Aorta (tissue), 5 donors: Measurements from ENCODE around the gene ESR1. TPM values are rescaled to one million over a fixed set of nuclear protein-coding genes. Genes with fewer than 3 reads are reported as not detected.

Experiments used
- ATAC-seq: fragments of 200-7000 bp; cut with Tn5 transposase; one replicate; pipeline ENCODE4 v1.9.1; 2022; ENCODE audit warnings: moderate library complexity; ENCODE audit not compliant: low FRiP score
- DNase-seq, 2 donors: peaks; one replicate each; pipeline ENCODE4 v3.0.0-alpha.2; 2020
- H3K27ac ChIP-seq, 2 donors: one replicate each; pipeline ENCODE4 v1.5.1; 2013; ENCODE audit warnings: low read length in 2 of 2, mild to moderate bottlenecking in 2 of 2, moderate library complexity in 2 of 2, control low read depth in 1 of 2, inconsistent platforms in 1 of 2, low read depth in 1 of 2
- H3K27me3 ChIP-seq, 2 donors: one replicate each; pipeline ENCODE4 v1.6.1; 2013; ENCODE audit warnings: control low read depth in 1 of 2, low read length in 1 of 2, mild to moderate bottlenecking in 1 of 2, moderate library complexity in 1 of 2; ENCODE audit not compliant: insufficient read depth in 2 of 2, control insufficient read depth in 1 of 2
- H3K36me3 ChIP-seq, 2 donors: one replicate each; pipeline ENCODE4 v1.6.1; 2013; ENCODE audit warnings: control low read depth in 1 of 2, low read length in 1 of 2, mild to moderate bottlenecking in 1 of 2; ENCODE audit not compliant: insufficient read depth in 2 of 2, control insufficient read depth in 1 of 2
- H3K4me1 ChIP-seq, 2 donors: one replicate each; pipeline ENCODE4 v1.6.1; 2013; ENCODE audit warnings: low read length in 2 of 2, control low read depth in 1 of 2, mild to moderate bottlenecking in 1 of 2, moderate library complexity in 1 of 2; ENCODE audit not compliant: insufficient read depth in 2 of 2, control insufficient read depth in 1 of 2
- H3K4me3 ChIP-seq, 2 donors: one replicate each; pipeline ENCODE4 v1.5.1; 2013; ENCODE audit warnings: low read length in 2 of 2, control low read depth in 1 of 2, mild to moderate bottlenecking in 1 of 2
- H3K9me3 ChIP-seq: one replicate; pipeline ENCODE4 v1.6.1; 2013; ENCODE audit warnings: mild to moderate bottlenecking, low read length; ENCODE audit not compliant: control insufficient read depth
- WGBS, 2 donors: extraction: QIAGEN DNeasy Blood & Tissue Kit; methylation state at CpG; one replicate each; pipeline ENCODE4 v1.1.7; 2013; 5-methylcytosine and 5-hydroxymethylcytosine counted together
- intact Hi-C, 2 donors: fragments of 100-400 bp; cut with DNase I; formaldehyde crosslinking; loops; one replicate each; pipeline versions ENCODE4 v1.14.2 to v1.15.0; 2022
- polyA plus RNA-seq, 2 donors: library from polyadenylated mRNA; stranded (reverse); fragments of 200-250 nt; gene quantifications; one replicate each; pipeline ENCODE4 v1.2.3, GENCODE V29; 2013
- total RNA-seq, 2 donors: library from RNA; stranded (reverse); fragmentation: NEBNext Ultra II Directional; extraction: Animal tissue kit (Norgen Biotek cat#: 25700); gene quantifications; one replicate each; pipeline ENCODE4 v1.2.1, GENCODE V29; 2021
- donor health status: healthy with polysubstance abuse.
- donor health status: Bipolar disorder and iron deficiency.
- donor health status: DM: no; HTN: no; CAD: no.
- donor health status: DM: no; HTN: no; CAD: no.
- donor health status: DM: yes; HTN: yes; CAD: no.

Gene ESR1
- total and polyA plus RNA-seq, 4 donors = 0.13 to 12.3 (median 2.8) TPM

DNA sequence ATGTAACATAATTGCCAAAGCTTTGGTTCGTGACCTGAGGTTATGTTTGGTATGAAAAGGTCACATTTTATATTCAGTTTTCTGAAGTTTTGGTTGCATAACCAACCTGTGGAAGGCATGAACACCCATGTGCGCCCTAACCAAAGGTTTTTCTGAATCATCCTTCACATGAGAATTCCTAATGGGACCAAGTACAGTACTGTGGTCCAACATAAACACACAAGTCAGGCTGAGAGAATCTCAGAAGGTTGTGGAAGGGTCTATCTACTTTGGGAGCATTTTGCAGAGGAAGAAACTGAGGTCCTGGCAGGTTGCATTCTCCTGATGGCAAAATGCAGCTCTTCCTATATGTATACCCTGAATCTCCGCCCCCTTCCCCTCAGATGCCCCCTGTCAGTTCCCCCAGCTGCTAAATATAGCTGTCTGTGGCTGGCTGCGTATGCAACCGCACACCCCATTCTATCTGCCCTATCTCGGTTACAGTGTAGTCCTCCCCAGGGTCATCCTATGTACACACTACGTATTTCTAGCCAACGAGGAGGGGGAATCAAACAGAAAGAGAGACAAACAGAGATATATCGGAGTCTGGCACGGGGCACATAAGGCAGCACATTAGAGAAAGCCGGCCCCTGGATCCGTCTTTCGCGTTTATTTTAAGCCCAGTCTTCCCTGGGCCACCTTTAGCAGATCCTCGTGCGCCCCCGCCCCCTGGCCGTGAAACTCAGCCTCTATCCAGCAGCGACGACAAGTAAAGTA is 547 bp upstream of the ESR1 start:
- DNase-seq = no peak
- Histone ChIP-seq H3K9me3 (no peaks in the 10 kb centered on the region), H3K4me1 (no peaks in the 10 kb centered on the region), H3K27ac (peak overlapping the region in 1 of 2 donors; percentile 21), H3K27me3 (no peaks in the 10 kb centered on the region), H3K36me3 (no peaks in the 10 kb centered on the region), H3K4me3 (peak overlapping the region in 1 of 2 donors; percentile 36)
- intact Hi-C loops = loop anchor here in 1 of 2 donors (5.0 kb wide), 1 partner anchor 40 kb away; no protein-coding TSS in a partner anchor
- peak; percentile 1 for ATAC-seq
- 6% methylated on average over 20 of the region's 20 CpGs for WGBS, 2 donors

DNA sequence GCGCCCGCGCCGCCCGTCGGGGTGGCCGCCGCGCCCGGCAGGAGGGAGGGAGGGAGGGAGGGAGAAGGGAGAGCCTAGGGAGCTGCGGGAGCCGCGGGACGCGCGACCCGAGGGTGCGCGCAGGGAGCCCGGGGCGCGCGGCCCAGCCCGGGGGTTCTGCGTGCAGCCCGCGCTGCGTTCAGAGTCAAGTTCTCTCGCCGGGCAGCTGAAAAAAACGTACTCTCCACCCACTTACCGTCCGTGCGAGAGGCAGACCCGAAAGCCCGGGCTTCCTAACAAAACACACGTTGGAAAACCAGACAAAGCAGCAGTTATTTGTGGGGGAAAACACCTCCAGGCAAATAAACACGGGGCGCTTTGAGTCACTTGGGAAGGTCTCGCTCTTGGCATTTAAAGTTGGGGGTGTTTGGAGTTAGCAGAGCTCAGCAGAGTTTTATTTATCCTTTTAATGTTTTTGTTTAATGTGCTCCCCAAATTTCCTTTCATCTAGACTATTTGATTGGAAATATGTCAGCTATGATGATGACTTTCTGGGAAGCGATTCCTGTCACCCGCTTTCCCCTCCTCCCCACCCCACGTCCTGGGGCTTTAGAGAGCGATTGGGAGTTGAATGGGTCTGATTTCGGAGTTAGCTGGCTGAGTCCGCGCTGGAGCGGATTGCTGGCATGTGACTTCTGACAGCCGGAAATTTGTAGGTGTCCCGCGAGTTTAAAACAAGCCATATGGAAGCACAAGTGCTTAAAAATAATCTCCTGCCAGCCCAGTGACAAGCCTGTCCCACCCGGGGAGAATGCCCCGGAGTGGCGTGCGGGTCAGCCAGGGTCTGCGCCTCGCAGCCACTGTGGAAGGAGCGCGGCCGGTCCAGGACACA is 1.1 kb downstream of the ESR1 start:
- H3K4me3 ChIP-seq = peak overlapping the region; percentile 9 to 40
- intact Hi-C loops = loop anchor here in 1 of 2 donors (5.0 kb wide), 1 partner anchor 41 kb away; no protein-coding TSS in a partner anchor
- no peaks in the 10 kb centered on the region for H3K9me3 ChIP-seq
- no peaks in the 10 kb centered on the region for H3K4me1 ChIP-seq
- H3K27ac ChIP-seq = peak overlapping the region in 1 of 2 donors; percentile 26
- peak in 1 of 2 donors; percentile 73 for DNase-seq
- 3 to 5% methylated on average over 53 to 60 of the region's 60 CpGs for WGBS, 2 donors
- no peaks in the 10 kb centered on the region for H3K36me3 ChIP-seq
- H3K27me3 ChIP-seq = no peaks in the 10 kb centered on the region
- ATAC-seq = peak; percentile 13

DNA sequence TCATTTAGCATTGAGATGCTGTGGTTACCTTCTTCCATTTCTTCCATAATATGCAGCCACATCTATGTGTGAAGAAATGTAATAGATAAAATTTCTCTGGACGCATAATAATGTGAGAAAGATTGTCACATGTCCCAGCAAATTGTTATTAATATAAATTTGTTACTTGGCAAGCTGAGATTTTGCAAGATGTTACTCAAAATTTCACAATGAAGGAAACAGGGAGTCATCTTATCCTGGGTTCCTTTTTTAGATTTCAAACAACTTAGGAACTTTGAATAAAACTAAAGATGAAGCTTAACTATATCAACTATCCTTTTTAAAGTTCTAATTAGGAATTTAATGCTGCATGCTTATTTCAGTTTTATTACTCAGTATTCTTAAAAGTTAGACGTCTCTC is 3.6 kb downstream of the ESR1 start:
- H3K27ac ChIP-seq = no peak overlapping the region
- ATAC-seq = no peak
- WGBS, 2 donors = 67 to 74% methylated on average over 2 of the region's 2 CpGs

DNA sequence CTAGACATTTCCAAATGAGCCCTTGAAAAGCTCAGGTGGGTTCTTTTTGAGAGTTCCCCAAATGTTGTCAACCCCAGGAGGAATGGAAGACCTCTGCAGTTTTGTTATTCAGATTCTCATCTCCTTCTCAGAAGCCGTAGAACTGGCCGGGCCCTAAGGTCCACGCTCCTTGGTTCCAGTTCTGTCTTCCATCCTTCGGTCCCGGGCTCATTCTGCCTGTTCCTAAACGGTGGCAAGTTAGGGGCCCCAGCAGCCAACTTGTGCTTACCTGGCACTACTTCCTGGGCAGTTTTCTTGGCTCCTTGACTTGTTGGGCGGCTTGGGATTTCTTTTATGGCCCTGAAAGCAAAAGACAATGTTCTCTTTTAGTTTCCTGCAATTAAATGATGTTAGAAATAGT is 6.4 kb downstream of the ESR1 start:
- no peak for ATAC-seq
- no peaks in the 10 kb centered on the region for H3K27me3 ChIP-seq
- H3K27ac ChIP-seq = no peak overlapping the region
- H3K4me3 ChIP-seq = no peak overlapping the region
- 82 to 90% methylated on average over 7 of the region's 7 CpGs for WGBS, 2 donors
- no peaks in the 10 kb centered on the region for H3K36me3 ChIP-seq
- intact Hi-C loops = no loop called here
- no peak for DNase-seq
- no peaks in the 10 kb centered on the region for H3K9me3 ChIP-seq
- H3K4me1 ChIP-seq = no peaks in the 10 kb centered on the region

More for the DNA sequence above, 3.6 kb downstream of the ESR1 start:
- intact Hi-C loops = no loop called here
- no peaks in the 10 kb centered on the region for H3K27me3 ChIP-seq
- H3K36me3 ChIP-seq = no peaks in the 10 kb centered on the region
- H3K4me3 ChIP-seq = no peak overlapping the region
- DNase-seq = no peak
- no peaks in the 10 kb centered on the region for H3K9me3 ChIP-seq
- H3K4me1 ChIP-seq = no peaks in the 10 kb centered on the region

DNA sequence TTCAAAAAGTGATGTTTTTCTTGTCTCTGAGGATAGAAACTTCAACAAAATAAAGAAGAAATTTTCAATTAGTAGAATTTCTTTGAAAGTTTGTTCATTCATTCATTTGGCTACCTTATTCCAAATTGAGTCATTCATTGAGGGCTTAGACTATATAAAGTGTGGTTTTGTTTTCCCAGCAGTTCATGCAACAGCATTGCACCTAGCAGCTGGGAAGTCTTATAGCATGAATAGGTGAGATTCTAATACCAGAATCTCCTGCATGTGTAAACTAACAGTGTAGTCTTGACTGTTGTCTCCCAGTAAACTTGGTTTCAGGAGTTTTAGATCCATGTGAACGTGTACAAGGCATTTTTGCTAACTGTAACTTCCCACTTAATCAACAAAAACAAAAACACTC is 7.1 kb downstream of the ESR1 start:
- WGBS, 2 donors = 17 to 45% methylated on average over 1 of the region's 1 CpG
- intact Hi-C loops = no loop called here
- no peak for DNase-seq
- Histone ChIP-seq H3K27ac (no peak overlapping the region), H3K4me3 (no peak overlapping the region), H3K36me3 (no peaks in the 10 kb centered on the region), H3K9me3 (no peaks in the 10 kb centered on the region), H3K27me3 (no peaks in the 10 kb centered on the region), H3K4me1 (no peaks in the 10 kb centered on the region)
- ATAC-seq = no peak

DNA sequence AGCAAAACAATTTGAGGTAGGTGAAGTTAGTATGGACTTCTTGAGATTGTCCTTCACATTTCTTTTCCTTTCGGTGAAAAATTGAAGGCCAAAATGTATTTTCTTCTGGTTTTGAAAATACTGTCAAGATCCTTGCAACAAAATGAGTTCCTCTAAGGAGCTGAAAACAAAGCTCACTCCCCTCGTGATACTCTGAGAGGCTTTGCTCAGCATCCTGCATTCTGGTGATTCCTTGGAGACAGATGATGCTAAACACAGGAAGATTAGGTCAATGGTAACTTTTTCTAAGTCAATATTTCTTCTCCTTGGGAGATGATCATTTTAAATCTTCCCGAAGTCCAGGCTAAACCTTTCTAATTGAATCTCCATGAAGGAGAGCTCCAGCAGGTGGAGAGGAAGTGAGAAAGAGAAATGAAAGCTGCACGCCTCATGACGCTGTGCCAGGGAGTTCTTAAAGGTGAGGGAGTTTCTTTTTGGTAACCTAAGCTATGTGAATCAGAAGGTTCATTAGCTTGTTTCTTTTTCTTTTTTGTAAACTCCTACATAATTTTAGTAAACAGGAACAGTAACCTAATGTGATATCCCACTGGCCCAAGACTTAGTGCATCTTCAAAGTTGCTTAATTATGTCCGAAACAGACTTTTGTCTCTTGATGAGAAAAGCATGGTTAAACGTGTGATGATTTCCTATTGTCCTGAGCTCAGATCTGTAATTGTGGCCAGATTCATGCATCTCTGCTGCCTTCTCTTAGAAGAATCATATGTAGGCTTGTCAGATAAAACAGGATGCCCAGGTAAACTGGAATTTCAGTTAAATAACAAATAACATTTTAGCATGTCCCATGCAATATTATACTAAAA is 15.0 kb downstream of the ESR1 start:
- H3K4me3 ChIP-seq = no peak overlapping the region
- ATAC-seq (no peak), DNase-seq (no peak)
- H3K9me3 ChIP-seq = no peaks in the 10 kb centered on the region
- 70% methylated on average over 7 of the region's 7 CpGs for WGBS, 2 donors
- H3K36me3 ChIP-seq = no peaks in the 10 kb centered on the region
- no peaks in the 10 kb centered on the region for H3K4me1 ChIP-seq
- intact Hi-C loops = no loop called here
- H3K27ac ChIP-seq = no peak overlapping the region
- H3K27me3 ChIP-seq = no peaks in the 10 kb centered on the region

DNA sequence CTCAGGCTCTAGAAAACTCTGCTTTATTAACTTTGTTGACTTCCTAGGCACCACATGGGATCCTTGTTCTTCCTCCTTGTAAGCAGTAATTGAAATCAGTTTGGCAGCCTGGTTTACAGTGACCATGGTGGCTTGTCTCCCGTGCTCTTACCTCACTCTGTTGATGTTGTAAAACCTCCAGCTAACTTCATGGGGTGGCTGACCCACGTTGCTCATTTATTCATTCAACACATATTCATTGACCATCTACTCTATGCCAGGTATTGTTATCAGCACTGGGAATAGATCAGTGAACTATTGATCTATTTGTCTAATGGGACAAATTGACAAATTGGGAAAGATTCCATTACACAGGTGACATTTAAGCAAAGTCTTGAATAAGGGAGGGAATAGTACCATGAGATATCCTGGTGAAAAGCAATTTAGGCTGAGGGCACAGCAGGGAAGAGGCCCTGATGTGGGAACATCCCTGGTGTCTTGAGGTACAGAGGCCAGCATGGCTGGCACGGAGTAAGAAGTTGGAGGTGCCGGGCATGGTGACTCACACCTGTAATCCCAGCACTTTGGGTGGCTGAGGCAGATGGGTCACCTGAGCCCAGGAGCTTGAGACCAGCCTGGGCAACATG is 19.1 kb downstream of the ESR1 start:
- Histone ChIP-seq H3K4me3 (no peak overlapping the region), H3K36me3 (no peaks in the 10 kb centered on the region), H3K4me1 (no peaks in the 10 kb centered on the region), H3K9me3 (no peaks in the 10 kb centered on the region), H3K27me3 (no peaks in the 10 kb centered on the region), H3K27ac (no peak overlapping the region)
- intact Hi-C loops = no loop called here
- ATAC-seq (no peak), DNase-seq (no peak)
- 81 to 82% methylated on average over 4 of the region's 4 CpGs for WGBS, 2 donors

DNA sequence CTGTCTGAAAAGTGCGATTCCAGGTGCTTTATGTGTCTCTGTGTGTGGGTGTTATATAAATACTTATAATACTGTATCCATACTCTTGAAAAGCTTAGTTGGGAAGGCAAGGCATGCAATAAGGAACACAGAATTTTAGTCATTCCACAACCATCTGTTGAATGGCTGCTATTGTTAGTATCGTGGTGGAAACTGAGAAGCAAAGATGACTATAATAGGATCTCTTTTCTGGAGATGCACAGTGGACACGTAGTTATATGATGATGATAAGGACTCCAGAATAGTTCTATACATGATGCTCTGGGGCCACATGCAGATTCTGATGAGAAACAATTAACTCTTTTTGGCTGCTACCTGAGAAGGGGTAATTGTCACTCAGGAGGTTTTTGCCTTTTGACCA is 25.2 kb downstream of the ESR1 start:
- Histone ChIP-seq H3K36me3 (no peaks in the 10 kb centered on the region), H3K9me3 (no peaks in the 10 kb centered on the region), H3K4me3 (no peak overlapping the region), H3K27me3 (no peaks in the 10 kb centered on the region), H3K27ac (no peak overlapping the region), H3K4me1 (no peaks in the 10 kb centered on the region)
- 74 to 75% methylated on average over 3 of the region's 3 CpGs for WGBS, 2 donors
- DNase-seq (no peak), ATAC-seq (no peak)
- intact Hi-C loops = no loop called here
